ENCODE measurements around the gene KCNT2.

KCNT2 gene

DNA sequence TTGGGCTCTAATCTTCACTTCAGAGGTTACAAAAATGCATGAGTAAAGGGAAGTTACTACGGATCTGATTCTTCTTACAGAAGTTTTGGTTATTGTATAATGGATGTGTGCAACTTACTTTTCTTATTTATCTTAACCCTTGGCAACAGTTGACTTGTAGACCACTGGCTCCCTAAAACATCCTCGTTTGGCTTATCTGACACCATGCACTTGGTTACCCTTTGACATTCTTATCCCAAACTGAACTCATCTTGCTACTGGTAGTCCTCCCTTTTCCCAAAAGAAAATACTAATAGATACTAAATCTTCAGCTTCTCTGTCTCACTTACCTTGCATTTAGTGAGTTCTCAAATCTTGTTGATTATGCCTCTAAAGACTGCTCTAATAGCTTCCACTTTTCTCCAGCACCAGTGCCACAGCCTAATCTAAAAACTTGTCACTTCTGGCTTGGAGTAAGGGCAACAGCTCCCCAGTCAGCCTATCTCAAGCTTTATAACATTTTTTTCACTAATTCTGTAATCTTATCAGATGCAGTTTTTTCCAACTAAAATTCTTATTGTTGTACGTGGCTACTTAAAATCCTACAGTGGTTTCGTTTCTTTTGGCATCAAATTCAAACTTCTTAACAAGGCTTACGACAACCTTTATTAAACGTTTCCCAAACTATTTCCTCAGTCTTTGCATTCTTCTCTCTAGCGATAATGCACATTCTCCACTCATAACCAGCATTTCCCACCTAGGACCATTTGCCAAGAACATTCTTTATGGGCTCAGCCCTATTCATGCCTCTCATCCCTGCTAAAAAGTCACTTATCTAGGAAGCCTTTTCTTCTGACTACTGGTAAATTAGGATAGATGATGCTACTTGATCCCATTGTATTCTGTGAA lies 204.2 kb downstream of the KCNT2 start:
- TF ChIP-seq PRDM1 (tag by site-specific recombination; IDR thresholded peaks at IDR 0.05) = no peak
- no peak for TF ChIP-seq ZNF776 (tag by site-specific recombination; IDR thresholded peaks at IDR 0.05; ENCODE audit: borderline replicate concordance)
- TF ChIP-seq, protein P1, sequence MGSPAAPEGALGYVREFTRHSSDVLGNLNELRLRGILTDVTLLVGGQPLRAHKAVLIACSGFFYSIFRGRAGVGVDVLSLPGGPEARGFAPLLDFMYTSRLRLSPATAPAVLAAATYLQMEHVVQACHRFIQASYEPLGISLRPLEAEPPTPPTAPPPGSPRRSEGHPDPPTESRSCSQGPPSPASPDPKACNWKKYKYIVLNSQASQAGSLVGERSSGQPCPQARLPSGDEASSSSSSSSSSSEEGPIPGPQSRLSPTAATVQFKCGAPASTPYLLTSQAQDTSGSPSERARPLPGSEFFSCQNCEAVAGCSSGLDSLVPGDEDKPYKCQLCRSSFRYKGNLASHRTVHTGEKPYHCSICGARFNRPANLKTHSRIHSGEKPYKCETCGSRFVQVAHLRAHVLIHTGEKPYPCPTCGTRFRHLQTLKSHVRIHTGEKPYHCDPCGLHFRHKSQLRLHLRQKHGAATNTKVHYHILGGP (tag by site-specific recombination; IDR thresholded peaks at IDR 0.05) = no peak
- TF ChIP-seq ZNF843 (tag by site-specific recombination; IDR thresholded peaks at IDR 0.05) = no peak
- POLR2A ChIA-PET = no interaction called here
- H3K4me1 ChIP-seq (ENCODE audit: control insufficient read depth, insufficient read depth, low read length) = no peaks in the 10 kb centered on the region
- H3K27ac ChIP-seq (ENCODE audit: extremely low read depth, low read depth, low read length) = no peak overlapping the region
- H3K9me3 ChIP-seq (ENCODE audit: control insufficient read depth, insufficient read depth, low read depth, low read length) = no peaks in the 10 kb centered on the region
- no peak overlapping the region for H3K4me3 ChIP-seq (ENCODE audit: low read depth, low read length)
- CTCF ChIA-PET = no interaction called here
- H3K36me3 ChIP-seq (ENCODE audit: control insufficient read depth in 2 of 2, insufficient read depth in 1 of 2, low read length in 2 of 2) = no peaks in the 10 kb centered on the region

DNA sequence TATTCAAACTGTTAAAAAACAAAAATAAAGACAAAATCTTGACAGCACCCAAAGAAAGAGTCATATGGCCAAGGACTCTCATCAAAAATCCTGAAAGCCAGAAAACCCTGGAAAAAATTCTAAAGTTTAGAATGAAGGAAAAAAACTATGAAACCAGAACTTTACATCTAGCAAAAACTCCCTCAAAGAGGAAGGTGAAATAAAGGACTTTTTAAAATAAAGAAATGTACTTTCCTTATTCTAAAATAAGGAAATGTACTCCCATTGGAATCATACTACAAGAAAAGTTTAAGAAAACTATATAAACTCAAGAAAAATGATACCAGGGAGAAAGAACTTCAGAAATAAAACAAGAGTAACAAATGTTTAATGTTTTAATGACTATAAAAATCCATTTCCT lies 206.3 kb downstream of the KCNT2 start:
- Histone ChIP-seq H3K36me3 (ENCODE audit: control insufficient read depth in 2 of 2, insufficient read depth in 1 of 2, low read length in 2 of 2) (no peaks in the 10 kb centered on the region), H3K4me1 (ENCODE audit: control insufficient read depth, insufficient read depth, low read length) (no peaks in the 10 kb centered on the region), H3K9me3 (ENCODE audit: control insufficient read depth, insufficient read depth, low read depth, low read length) (no peaks in the 10 kb centered on the region), H3K27ac (ENCODE audit: extremely low read depth, low read depth, low read length) (no peak overlapping the region), H3K4me3 (ENCODE audit: low read depth, low read length) (no peak overlapping the region)
- CTCF ChIA-PET = no interaction called here
- no peak for TF ChIP-seq ZNF2 (tag by site-specific recombination; IDR thresholded peaks at IDR 0.05)
- TF ChIP-seq ZBTB1 (tag by site-specific recombination; IDR thresholded peaks at IDR 0.05) = no peak
- no peak for TF ChIP-seq ZNF501 (tag by site-specific recombination; IDR thresholded peaks at IDR 0.05)
- no peak for TF ChIP-seq ZNF16 (tag by site-specific recombination; IDR thresholded peaks at IDR 0.05; ENCODE audit: low read depth)
- no peak for TF ChIP-seq ZNF146 (tag by site-specific recombination; IDR thresholded peaks at IDR 0.05)
- no peak for TF ChIP-seq SALL2 (tag by site-specific recombination; IDR thresholded peaks at IDR 0.05; ENCODE audit: borderline replicate concordance)
- no peak for TF ChIP-seq ZNF37A (tag by site-specific recombination; IDR thresholded peaks at IDR 0.05)
- TF ChIP-seq SP7 (tag by site-specific recombination; IDR thresholded peaks at IDR 0.05) = no peak
- TF ChIP-seq, protein P2, sequence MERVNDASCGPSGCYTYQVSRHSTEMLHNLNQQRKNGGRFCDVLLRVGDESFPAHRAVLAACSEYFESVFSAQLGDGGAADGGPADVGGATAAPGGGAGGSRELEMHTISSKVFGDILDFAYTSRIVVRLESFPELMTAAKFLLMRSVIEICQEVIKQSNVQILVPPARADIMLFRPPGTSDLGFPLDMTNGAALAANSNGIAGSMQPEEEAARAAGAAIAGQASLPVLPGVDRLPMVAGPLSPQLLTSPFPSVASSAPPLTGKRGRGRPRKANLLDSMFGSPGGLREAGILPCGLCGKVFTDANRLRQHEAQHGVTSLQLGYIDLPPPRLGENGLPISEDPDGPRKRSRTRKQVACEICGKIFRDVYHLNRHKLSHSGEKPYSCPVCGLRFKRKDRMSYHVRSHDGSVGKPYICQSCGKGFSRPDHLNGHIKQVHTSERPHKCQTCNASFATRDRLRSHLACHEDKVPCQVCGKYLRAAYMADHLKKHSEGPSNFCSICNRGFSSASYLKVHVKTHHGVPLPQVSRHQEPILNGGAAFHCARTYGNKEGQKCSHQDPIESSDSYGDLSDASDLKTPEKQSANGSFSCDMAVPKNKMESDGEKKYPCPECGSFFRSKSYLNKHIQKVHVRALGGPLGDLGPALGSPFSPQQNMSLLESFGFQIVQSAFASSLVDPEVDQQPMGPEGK (tag by site-specific recombination; IDR thresholded peaks at IDR 0.05) = no peak
- TF ChIP-seq ZNF585B (tag by site-specific recombination; IDR thresholded peaks at IDR 0.05) = no peak
- POLR2A ChIA-PET = no interaction called here

DNA sequence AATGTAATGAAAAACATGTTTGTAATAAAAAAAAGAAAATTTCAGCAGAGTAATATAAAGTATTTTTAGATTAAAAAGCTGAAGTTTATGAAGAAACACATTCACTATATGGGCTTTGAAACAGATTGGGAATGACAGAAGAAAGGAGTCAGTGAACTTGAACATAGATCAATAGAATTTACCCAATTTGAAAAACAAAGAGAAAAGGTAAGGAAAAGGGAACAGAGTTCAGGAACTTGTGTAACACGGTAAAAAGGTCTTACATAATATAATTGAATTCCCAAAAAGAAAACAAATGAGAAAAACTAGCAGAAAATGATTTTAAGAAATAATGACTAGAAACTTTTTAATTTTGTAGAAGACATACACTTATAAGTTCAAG lies 206.8 kb downstream of the KCNT2 start:
- POLR2A ChIA-PET = no interaction called here
- no peak overlapping the region for H3K27ac ChIP-seq (ENCODE audit: extremely low read depth, low read depth, low read length)
- no peak overlapping the region for H3K4me3 ChIP-seq (ENCODE audit: low read depth, low read length)
- H3K9me3 ChIP-seq (ENCODE audit: control insufficient read depth, insufficient read depth, low read depth, low read length) = no peaks in the 10 kb centered on the region
- CTCF ChIA-PET = no interaction called here
- H3K4me1 ChIP-seq (ENCODE audit: control insufficient read depth, insufficient read depth, low read length) = no peaks in the 10 kb centered on the region
- no peaks in the 10 kb centered on the region for H3K36me3 ChIP-seq (ENCODE audit: control insufficient read depth in 2 of 2, insufficient read depth in 1 of 2, low read length in 2 of 2)
- TF ChIP-seq KLF7 (tag by site-specific recombination; IDR thresholded peaks at IDR 0.05; ENCODE audit: borderline replicate concordance) (no peak), ZNF658 (tag by site-specific recombination; IDR thresholded peaks at IDR 0.05) (no peak), ZNF221 (tag by site-specific recombination; IDR thresholded peaks at IDR 0.05; ENCODE audit: borderline replicate concordance) (no peak), ZNF112 (tag by site-specific recombination; IDR thresholded peaks at IDR 0.05) (no peak), ZNF202 (tag by site-specific recombination; IDR thresholded peaks at IDR 0.05; ENCODE audit: borderline replicate concordance) (no peak), ZBTB8A (tag by site-specific recombination; IDR thresholded peaks at IDR 0.05) (no peak), ZNF146 (tag by site-specific recombination; IDR thresholded peaks at IDR 0.05) (no peak), ZFP41 (tag by site-specific recombination; IDR thresholded peaks at IDR 0.05; ENCODE audit: borderline replicate concordance) (no peak), TRIM28 (IDR thresholded peaks at IDR 0.05; ENCODE audit: borderline replicate concordance, low read length) (no peak)
- TF ChIP-seq, protein P3, sequence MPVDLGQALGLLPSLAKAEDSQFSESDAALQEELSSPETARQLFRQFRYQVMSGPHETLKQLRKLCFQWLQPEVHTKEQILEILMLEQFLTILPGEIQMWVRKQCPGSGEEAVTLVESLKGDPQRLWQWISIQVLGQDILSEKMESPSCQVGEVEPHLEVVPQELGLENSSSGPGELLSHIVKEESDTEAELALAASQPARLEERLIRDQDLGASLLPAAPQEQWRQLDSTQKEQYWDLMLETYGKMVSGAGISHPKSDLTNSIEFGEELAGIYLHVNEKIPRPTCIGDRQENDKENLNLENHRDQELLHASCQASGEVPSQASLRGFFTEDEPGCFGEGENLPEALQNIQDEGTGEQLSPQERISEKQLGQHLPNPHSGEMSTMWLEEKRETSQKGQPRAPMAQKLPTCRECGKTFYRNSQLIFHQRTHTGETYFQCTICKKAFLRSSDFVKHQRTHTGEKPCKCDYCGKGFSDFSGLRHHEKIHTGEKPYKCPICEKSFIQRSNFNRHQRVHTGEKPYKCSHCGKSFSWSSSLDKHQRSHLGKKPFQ (tag by site-specific recombination; IDR thresholded peaks at IDR 0.05) = no peak
- TF ChIP-seq, protein P4, sequence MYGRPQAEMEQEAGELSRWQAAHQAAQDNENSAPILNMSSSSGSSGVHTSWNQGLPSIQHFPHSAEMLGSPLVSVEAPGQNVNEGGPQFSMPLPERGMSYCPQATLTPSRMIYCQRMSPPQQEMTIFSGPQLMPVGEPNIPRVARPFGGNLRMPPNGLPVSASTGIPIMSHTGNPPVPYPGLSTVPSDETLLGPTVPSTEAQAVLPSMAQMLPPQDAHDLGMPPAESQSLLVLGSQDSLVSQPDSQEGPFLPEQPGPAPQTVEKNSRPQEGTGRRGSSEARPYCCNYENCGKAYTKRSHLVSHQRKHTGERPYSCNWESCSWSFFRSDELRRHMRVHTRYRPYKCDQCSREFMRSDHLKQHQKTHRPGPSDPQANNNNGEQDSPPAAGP (tag by site-specific recombination; IDR thresholded peaks at IDR 0.05) = no peak
- TF ChIP-seq, protein P5, sequence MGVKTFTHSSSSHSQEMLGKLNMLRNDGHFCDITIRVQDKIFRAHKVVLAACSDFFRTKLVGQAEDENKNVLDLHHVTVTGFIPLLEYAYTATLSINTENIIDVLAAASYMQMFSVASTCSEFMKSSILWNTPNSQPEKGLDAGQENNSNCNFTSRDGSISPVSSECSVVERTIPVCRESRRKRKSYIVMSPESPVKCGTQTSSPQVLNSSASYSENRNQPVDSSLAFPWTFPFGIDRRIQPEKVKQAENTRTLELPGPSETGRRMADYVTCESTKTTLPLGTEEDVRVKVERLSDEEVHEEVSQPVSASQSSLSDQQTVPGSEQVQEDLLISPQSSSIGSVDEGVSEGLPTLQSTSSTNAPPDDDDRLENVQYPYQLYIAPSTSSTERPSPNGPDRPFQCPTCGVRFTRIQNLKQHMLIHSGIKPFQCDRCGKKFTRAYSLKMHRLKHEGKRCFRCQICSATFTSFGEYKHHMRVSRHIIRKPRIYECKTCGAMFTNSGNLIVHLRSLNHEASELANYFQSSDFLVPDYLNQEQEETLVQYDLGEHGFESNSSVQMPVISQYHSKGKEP (tag by site-specific recombination; IDR thresholded peaks at IDR 0.05) = no peak
